H9 (cell line): ENCODE results near the gene HIP1R. TPM values are rescaled to one million over a fixed set of nuclear protein-coding genes. Genes with fewer than 3 reads are reported as not detected.

ENCODE experiments used
- DNase-seq: peaks from one replicate; pipeline ENCODE4 v3.0.0-alpha.2; 2017
- H2AFZ ChIP-seq: one replicate; pipeline ENCODE4 v1.6.1; 2013; ENCODE audit warnings: mild to moderate bottlenecking, low read length, control low read depth, moderate library complexity
- H2AK5ac ChIP-seq: 2 replicates; pipeline ENCODE4 v1.6.1; 2013; ENCODE audit warnings: low read length, control low read depth, mixed read lengths; ENCODE audit not compliant: insufficient read length
- H2BK120ac ChIP-seq: one replicate; pipeline ENCODE4 v1.6.1; 2013; ENCODE audit warnings: low read depth, mild to moderate bottlenecking, low read length, control low read depth, inconsistent platforms; ENCODE audit not compliant: poor library complexity, severe bottlenecking
- H2BK12ac ChIP-seq: 2 replicates; pipeline ENCODE4 v1.6.1; 2013; ENCODE audit warnings: low read length, control low read depth, mixed read lengths, low read depth; ENCODE audit not compliant: insufficient read length
- H2BK15ac ChIP-seq: 2 replicates; pipeline ENCODE4 v1.6.1; 2013; ENCODE audit warnings: low read depth, low read length, control low read depth
- H2BK20ac ChIP-seq: one replicate; pipeline ENCODE4 v1.6.1; 2013; ENCODE audit warnings: low read depth, mild to moderate bottlenecking, low read length, control low read depth, inconsistent platforms; ENCODE audit not compliant: poor library complexity, severe bottlenecking
- H2BK5ac ChIP-seq: 2 replicates; pipeline ENCODE4 v1.6.1; 2013; ENCODE audit warnings: low read length, control low read depth, mixed read lengths; ENCODE audit not compliant: insufficient read length
- H3K14ac ChIP-seq: 2 replicates; pipeline ENCODE4 v1.6.1; 2013; ENCODE audit warnings: low read length, control low read depth; ENCODE audit not compliant: insufficient read depth
- H3K18ac ChIP-seq: 2 replicates; pipeline ENCODE4 v1.6.1; 2013; ENCODE audit warnings: low read depth, mild to moderate bottlenecking, mixed read lengths, low read length, control low read depth; ENCODE audit not compliant: insufficient read length
- H3K23ac ChIP-seq: 2 replicates; pipeline ENCODE4 v1.6.1; 2013; ENCODE audit warnings: low read length, control low read depth, mixed read lengths, low read depth; ENCODE audit not compliant: insufficient read length
- H3K23me2 ChIP-seq: 2 replicates; pipeline ENCODE4 v1.6.1; 2013; ENCODE audit warnings: low read depth, mild to moderate bottlenecking, mixed read lengths, low read length, control low read depth; ENCODE audit not compliant: insufficient read length, poor library complexity, severe bottlenecking
- H3K27ac ChIP-seq: 2 replicates; pipeline ENCODE4 v1.5.1; 2013; ENCODE audit warnings: low read length, control low read depth, mixed read lengths, low read depth; ENCODE audit not compliant: insufficient read length
- H3K27me3 ChIP-seq: 2 replicates; pipeline ENCODE4 v1.6.1; 2013; ENCODE audit warnings: low read length, control low read depth, inconsistent platforms; ENCODE audit not compliant: insufficient read depth
- H3K4ac ChIP-seq: 2 replicates; pipeline ENCODE4 v1.6.1; 2013; ENCODE audit warnings: low read depth, mild to moderate bottlenecking, control low read depth, inconsistent platforms, low read length, moderate library complexity
- H3K4me1 ChIP-seq: 2 replicates; pipeline ENCODE4 v1.6.1; 2013; ENCODE audit warnings: low read length, control low read depth, inconsistent platforms; ENCODE audit not compliant: insufficient read depth
- H3K4me2 ChIP-seq: 2 replicates; pipeline ENCODE4 v1.6.1; 2013; ENCODE audit warnings: low read length, control low read depth, mixed read lengths; ENCODE audit not compliant: insufficient read length, insufficient read depth
- H3K56ac ChIP-seq: 2 replicates; pipeline ENCODE4 v1.6.1; 2013; ENCODE audit warnings: low read depth, mild to moderate bottlenecking, mixed read lengths, low read length, control low read depth; ENCODE audit not compliant: insufficient read length
- H3K79me1 ChIP-seq: 2 replicates; pipeline ENCODE4 v1.6.1; 2013; ENCODE audit warnings: low read depth, mild to moderate bottlenecking, moderate library complexity, low read length, control low read depth, inconsistent platforms; ENCODE audit not compliant: insufficient read depth, poor library complexity, severe bottlenecking
- H3K79me2 ChIP-seq: 2 replicates; pipeline ENCODE4 v1.6.1; 2013; ENCODE audit warnings: low read length, control low read depth, inconsistent platforms; ENCODE audit not compliant: insufficient read depth
- H3K9ac ChIP-seq: 2 replicates; pipeline ENCODE4 v1.6.1; 2013; ENCODE audit warnings: low read length, control low read depth, mixed read lengths; ENCODE audit not compliant: insufficient read length; ENCODE audit errors: extremely low read depth
- H3K9me3 ChIP-seq: one replicate; pipeline ENCODE4 v1.6.1; 2013; ENCODE audit warnings: low read depth, low read length, inconsistent platforms; ENCODE audit not compliant: control insufficient read depth
- H3T11ph ChIP-seq: one replicate; pipeline ENCODE4 v1.6.1; 2013; ENCODE audit warnings: mild to moderate bottlenecking, low read length, control low read depth, inconsistent platforms
- H4K20me1 ChIP-seq: one replicate; pipeline ENCODE4 v1.6.1; 2013; ENCODE audit not compliant: control insufficient read depth, insufficient read length, insufficient read depth
- H4K5ac ChIP-seq: 2 replicates; pipeline ENCODE4 v1.6.1; 2013; ENCODE audit warnings: low read depth, mild to moderate bottlenecking, mixed read lengths, low read length, control low read depth; ENCODE audit not compliant: insufficient read length
- H4K8ac ChIP-seq: replicated peaks from 2 replicates; pipeline ENCODE4 v1.6.1; 2013; ENCODE audit warnings: low read length, control low read depth, mixed read lengths, low read depth; ENCODE audit not compliant: insufficient read length
- H4K91ac ChIP-seq: 2 replicates; pipeline ENCODE4 v1.6.1; 2013; ENCODE audit warnings: low read depth, mild to moderate bottlenecking, moderate library complexity, mixed read lengths, low read length, control low read depth; ENCODE audit not compliant: insufficient read length
- H3K27ac Mint-ChIP-seq, 3 experiments: 2 replicates in 2 of 3; 3 replicates in 1 of 3; pipeline ENCODE4 v1.8.0; 2020 to 2021; ENCODE audit warnings: mixed read lengths in 3 of 3, mild to moderate bottlenecking in 1 of 3, moderate library complexity in 1 of 3
- H3K27me3 Mint-ChIP-seq: 2 replicates; pipeline ENCODE4 v1.8.0; 2021; ENCODE audit warnings: low read depth, mild to moderate bottlenecking, moderate library complexity, mixed read lengths
- H3K36me3 Mint-ChIP-seq, 3 experiments: 2 replicates in 2 of 3; 3 replicates in 1 of 3; pipeline ENCODE4 v1.8.0; 2020 to 2021; ENCODE audit warnings: low read depth in 3 of 3, mixed read lengths in 3 of 3; ENCODE audit not compliant: insufficient read depth in 1 of 3
- H3K4me1 Mint-ChIP-seq, 2 experiments: 2 replicates each; pipeline ENCODE4 v1.8.0; 2020; ENCODE audit warnings: mixed read lengths in 2 of 2
- H3K4me3 Mint-ChIP-seq, 2 experiments: 2 replicates in 1 of 2; 3 replicates in 1 of 2; pipeline ENCODE4 v1.8.0; 2020 to 2021; ENCODE audit warnings: mild to moderate bottlenecking in 2 of 2, mixed read lengths in 2 of 2, moderate library complexity in 1 of 2
- H3K9me3 Mint-ChIP-seq, 2 experiments: 2 replicates in 1 of 2; 3 replicates in 1 of 2; pipeline ENCODE4 v1.8.0; 2020; ENCODE audit warnings: mild to moderate bottlenecking in 2 of 2, mixed read lengths in 2 of 2, moderate library complexity in 1 of 2
- CTCF ChIP-seq: fragments of 200-600 bp; sonication (generic); conservative IDR thresholded peaks from 3 replicates; pipeline ENCODE4 v1.8.0; 2021; ENCODE audit warnings: antibody characterized with exemption, mild to moderate bottlenecking
- WGBS: extraction: QIAGEN DNeasy Blood & Tissue Kit; methylation state at CpG from one replicate; pipeline ENCODE4 v1.1.7; 2013; ENCODE audit warnings: missing lambda C conversion rate, low lambda C conversion rate, mixed read lengths; ENCODE audit not compliant: insufficient read length; ENCODE audit errors: extremely low coverage; 5-methylcytosine and 5-hydroxymethylcytosine counted together
- total RNA-seq: library from RNA; stranded (reverse); gene quantifications from 2 replicates; pipeline ENCODE4 v1.2.1, GENCODE V29; 2021

HIP1R gene
- total RNA-seq, 1 experiment from 2014 or later = 17.4 TPM

GRCh38 chr12:122886851-122887818 is 51.9 kb downstream of the HIP1R start:
- no peak for DNase-seq
- WGBS = no CpG with 5 or more reads among the region's 10 CpGs
- no peak overlapping the region for H3K56ac ChIP-seq
- H4K20me1 ChIP-seq = no peaks in the 10 kb centered on the region
- H2BK12ac ChIP-seq = no peak overlapping the region
- H3K4me1 ChIP-seq = peaks cover 7% of the 10 kb centered on the region
- no peak overlapping the region for H3K14ac ChIP-seq
- H3K79me1 ChIP-seq = peaks cover 2% of the 10 kb centered on the region
- H3T11ph ChIP-seq = no peak overlapping the region
- Mint-ChIP-seq H3K36me3 (no peaks in the 10 kb centered on the region), H3K27me3 (peaks cover 87% of the 10 kb centered on the region), H3K4me1 (peaks cover 43 to 56% of the 10 kb centered on the region in 2 experiments), H3K27ac (no peak overlapping the region; a peak in 1 of 7 replicates), H3K9me3 (no peaks in the 10 kb centered on the region), H3K4me3 (no peak overlapping the region)
- H3K23ac ChIP-seq = no peak overlapping the region
- peak overlapping the region; percentile 1 for H3K18ac ChIP-seq
- H2BK120ac ChIP-seq = no peak overlapping the region
- H2BK20ac ChIP-seq = no peak overlapping the region
- H3K4me2 ChIP-seq = no peak overlapping the region
- no peak overlapping the region for H4K91ac ChIP-seq
- no peak for TF ChIP-seq CTCF
- no peak overlapping the region for H2AK5ac ChIP-seq
- no peaks in the 10 kb centered on the region for H3K23me2 ChIP-seq
- no peak overlapping the region for H2BK15ac ChIP-seq
- H3K27ac ChIP-seq = no peak overlapping the region
- H2AFZ ChIP-seq = no peak overlapping the region
- H3K4ac ChIP-seq = no peak overlapping the region
- no peaks in the 10 kb centered on the region for H3K9me3 ChIP-seq
- no peak overlapping the region for H2BK5ac ChIP-seq
- H4K8ac ChIP-seq = no peak overlapping the region
- no peaks in the 10 kb centered on the region for H3K79me2 ChIP-seq
- H4K5ac ChIP-seq = no peak overlapping the region
- H3K9ac ChIP-seq = no peak overlapping the region
- H3K27me3 ChIP-seq = no peaks in the 10 kb centered on the region; the same call in 1 of the 2 replicates
